LNCaP clone FGC (cell line): ENCODE results near the gene PPAN.

Experiments
- DNase-seq: peaks from one replicate; pipeline ENCODE4 v3.0.0-alpha.2; 2011; ENCODE audit warnings: low read depth
- H3K4me3 ChIP-seq: 2 replicates; pipeline ENCODE4 v1.5.1; 2011; ENCODE audit warnings: mild to moderate bottlenecking, low read depth, low read length, control low read depth
- CTCF ChIP-seq: IDR thresholded peaks from 2 replicates; pipeline ENCODE4 v1.5.1; 2012; ENCODE audit warnings: mild to moderate bottlenecking; ENCODE audit not compliant: control insufficient read depth, insufficient read depth; ENCODE audit errors: extremely low read depth

The PPAN gene

GRCh38 chr19:10110972-10111317 lies 4.8 kb downstream of the PPAN start:
- TF ChIP-seq CTCF: no peak
- no peak for DNase-seq
- H3K4me3 ChIP-seq: no peak overlapping the region

- no peak for TF ChIP-seq CTCF
- DNase-seq: no peak
- no peak within 1 kb of the TSS for H3K4me3 ChIP-seq
Observed at GRCh38 chr19:10111405-10111811, 5.2 kb downstream of the PPAN start, which contains the start of gene P2RY11. Gene P2RY11 (plus strand): TSS chr19:10111693. CDS start chr19:10111722, 29 bp downstream.

- H3K4me3 ChIP-seq: no peak overlapping the region
- DNase-seq: no peak
- no peak for TF ChIP-seq CTCF
Observed at GRCh38 chr19:10112037-10112761, 6.0 kb downstream of the PPAN start.

- TF ChIP-seq CTCF: peak; percentile 62
- H3K4me3 ChIP-seq: no peak overlapping the region
- DNase-seq: no peak
Observed at GRCh38 chr19:10112895-10113591, 6.9 kb downstream of the PPAN start.

- no peak for TF ChIP-seq CTCF
- no peak for DNase-seq
- no peak overlapping the region for H3K4me3 ChIP-seq
Observed at GRCh38 chr19:10113592-10113963, 7.4 kb downstream of the PPAN start.

GRCh38 chr19:10113964-10114650 lies 7.9 kb downstream of the PPAN start:
- H3K4me3 ChIP-seq: no peak overlapping the region
- no peak for TF ChIP-seq CTCF
- no peak for DNase-seq
